Adrenal gland (tissue), 12 donors: ENCODE measurements around the gene TMCC2. TPM values are rescaled to one million over a fixed set of nuclear protein-coding genes. Genes with fewer than 3 reads are reported as not detected.

Source experiments
- DNase-seq, 7 donors: peaks; one replicate each; pipeline ENCODE4 v3.0.0-alpha.2; 2019 to 2020
- H3K27ac ChIP-seq, 5 donors: fragments of 200-600 bp; sonication (generic) in 4 of 5; 1 replicate in 3 of 5; 2 replicates in 2 of 5; pipeline versions ENCODE4 v1.5.1 to v1.8.0; 2016 to 2020; ENCODE audit warnings: mild to moderate bottlenecking in 1 of 5
- H3K27me3 ChIP-seq: fragments of 200-600 bp; 2 replicates; pipeline ENCODE4 v1.8.0; 2021
- H3K36me3 ChIP-seq, 2 donors: fragments of 200-600 bp; replicated peaks in 1 of 2; 1 replicate in 1 of 2; 2 replicates in 1 of 2; pipeline versions ENCODE4 v1.5.1 to v1.8.0; 2018 to 2022
- H3K4me1 ChIP-seq, 2 donors: fragments of 200-600 bp; replicated peaks in 1 of 2; 1 replicate in 1 of 2; 2 replicates in 1 of 2; pipeline versions ENCODE4 v1.5.1 to v1.8.0; 2018 to 2021
- H3K4me3 ChIP-seq, 4 donors: fragments of 200-600 bp; sonication (generic) in 3 of 4; one replicate each; pipeline ENCODE4 v1.5.1; 2016 to 2018
- H3K9me3 ChIP-seq, 3 donors: fragments of 200-600 bp; sonication (generic) in 1 of 3; replicated peaks in 1 of 3; 1 replicate in 2 of 3; 2 replicates in 1 of 3; pipeline versions ENCODE4 v1.5.1 to v1.8.0; 2016 to 2021
- POLR2A ChIP-seq, 2 donors: fragments of 450-650 bp; IDR thresholded peaks; one replicate each; pipeline ENCODE4 v1.6.1; 2017; ENCODE audit warnings: antibody characterized with exemption in 2 of 2, mild to moderate bottlenecking in 2 of 2, moderate library complexity in 1 of 2
- WGBS, 4 donors: extraction: QIAGEN DNeasy Blood & Tissue Kit in 2 of 4; methylation state at CpG; one replicate each; pipeline versions ENCODE4 v1.1.5 to v1.1.7; 2013 to 2017; 5-methylcytosine and 5-hydroxymethylcytosine counted together
- intact Hi-C, 2 donors: fragments of 100-400 bp; cut with DNase I; formaldehyde crosslinking; loops; one replicate each; pipeline versions ENCODE4 v1.14.1 to v1.15.0; 2022 to 2023
- polyA plus RNA-seq, 3 donors: library from polyadenylated mRNA; stranded (reverse); fragments of 200-250 nt in 2 of 3; fragments of 350-450 nt in 1 of 3; fragmentation: Illumina TruSeq in 1 of 3; extraction: RNeasy Lipid Tissue Mini Kit (QIAGEN cat#74804) in 1 of 3; gene quantifications; one replicate each; pipeline ENCODE4 v1.2.3, GENCODE V29; 2013 to 2014
- total RNA-seq, 9 donors: library from RNA; depleted of rRNA in 4 of 9; stranded (reverse); fragments of >200 nt in 4 of 9; fragments of 120-200 nt in 1 of 9; fragmentation: NEBNext Ultra II Directional in 1 of 9; extraction: Animal tissue kit (Norgen Biotek cat#: 25700) in 1 of 9; gene quantifications; one replicate each; pipeline versions ENCODE4 v1.1.0 to v1.2.4, GENCODE V29; 2013 to 2023
- TF ChIP-seq, protein P1 (sequence below), 6 experiments: fragments of 450-650 bp in 4 of 6; fragments of 200-600 bp in 2 of 6; sonication (generic) in 1 of 6; IDR thresholded peaks; 1 replicate in 5 of 6; 2 replicates in 1 of 6; pipeline versions ENCODE4 v1.5.1 to v1.8.0; 2016 to 2021; ENCODE audit warnings: antibody characterized with exemption in 6 of 6, mild to moderate bottlenecking in 2 of 6, moderate library complexity in 1 of 6
- donor health status: healthy with polysubstance abuse.
- donor health status: Bipolar disorder and iron deficiency.
- donor health status: DM: yes; HTN: yes; CAD: no.
- donor health status: DM: no; HTN: no; CAD: no.
- donor health status: DM: no; HTN: no; CAD: no.
- donor health status: DM: yes; HTN: yes; CAD: no.

Gene TMCC2
- total and polyA plus RNA-seq, 12 donors = 2.3 to 33.2 (median 7.5) TPM

DNA sequence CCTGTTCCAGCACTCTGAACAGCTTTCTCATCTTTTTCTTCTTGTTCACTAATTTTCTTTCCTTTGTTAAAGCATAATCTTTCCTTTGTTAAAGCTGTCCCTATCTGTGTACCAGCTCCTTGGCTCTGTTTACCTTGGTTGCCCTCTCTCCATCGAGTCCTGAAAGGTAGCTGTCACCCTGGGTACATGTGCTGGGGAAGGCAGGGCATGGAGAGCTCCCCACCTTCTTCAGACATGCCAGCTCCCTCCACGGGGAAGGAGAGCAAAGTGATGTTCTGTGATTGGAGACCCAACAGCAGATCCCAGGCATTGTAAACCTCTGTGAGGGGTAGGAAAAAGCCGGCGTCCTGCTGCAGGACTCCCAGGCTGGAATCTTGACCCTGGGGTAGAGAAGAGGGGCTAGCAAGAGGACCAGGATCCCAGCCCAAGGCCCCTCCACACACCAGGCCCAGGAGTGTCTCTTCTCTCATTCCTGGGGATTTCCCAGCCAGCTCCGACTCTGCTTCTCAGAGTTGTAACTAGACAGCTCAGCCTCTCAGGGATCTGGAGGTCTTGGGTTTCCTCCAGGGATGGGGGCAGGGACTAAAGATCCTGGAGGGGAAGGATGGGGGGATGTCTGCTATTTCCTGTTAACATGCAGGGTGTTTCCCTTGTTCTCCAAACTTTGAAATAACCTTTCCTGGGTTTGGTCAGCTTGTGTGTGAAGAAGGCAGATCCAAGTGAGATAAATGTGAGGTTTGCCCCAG lies 34.4 kb downstream of the TMCC2 start:
- Histone ChIP-seq H3K27me3 (no peaks in the 10 kb centered on the region), H3K9me3 (no peaks in the 10 kb centered on the region), H3K36me3 (no peaks in the 10 kb centered on the region), H3K27ac (no peak overlapping the region), H3K4me3 (no peak overlapping the region), H3K4me1 (peaks cover 9 to 14% of the 10 kb centered on the region in 2 donors)
- no peak for DNase-seq
- intact Hi-C loops = no loop called here
- TF ChIP-seq, protein P1, sequence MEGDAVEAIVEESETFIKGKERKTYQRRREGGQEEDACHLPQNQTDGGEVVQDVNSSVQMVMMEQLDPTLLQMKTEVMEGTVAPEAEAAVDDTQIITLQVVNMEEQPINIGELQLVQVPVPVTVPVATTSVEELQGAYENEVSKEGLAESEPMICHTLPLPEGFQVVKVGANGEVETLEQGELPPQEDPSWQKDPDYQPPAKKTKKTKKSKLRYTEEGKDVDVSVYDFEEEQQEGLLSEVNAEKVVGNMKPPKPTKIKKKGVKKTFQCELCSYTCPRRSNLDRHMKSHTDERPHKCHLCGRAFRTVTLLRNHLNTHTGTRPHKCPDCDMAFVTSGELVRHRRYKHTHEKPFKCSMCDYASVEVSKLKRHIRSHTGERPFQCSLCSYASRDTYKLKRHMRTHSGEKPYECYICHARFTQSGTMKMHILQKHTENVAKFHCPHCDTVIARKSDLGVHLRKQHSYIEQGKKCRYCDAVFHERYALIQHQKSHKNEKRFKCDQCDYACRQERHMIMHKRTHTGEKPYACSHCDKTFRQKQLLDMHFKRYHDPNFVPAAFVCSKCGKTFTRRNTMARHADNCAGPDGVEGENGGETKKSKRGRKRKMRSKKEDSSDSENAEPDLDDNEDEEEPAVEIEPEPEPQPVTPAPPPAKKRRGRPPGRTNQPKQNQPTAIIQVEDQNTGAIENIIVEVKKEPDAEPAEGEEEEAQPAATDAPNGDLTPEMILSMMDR (IDR thresholded peaks at IDR 0.05) = no peak
- TF ChIP-seq POLR2A (IDR thresholded peaks at IDR 0.05) = no peak
- WGBS, 4 donors = 51 to 66% (median 64%) methylated on average over 2 to 5 of the region's 5 CpGs

DNA sequence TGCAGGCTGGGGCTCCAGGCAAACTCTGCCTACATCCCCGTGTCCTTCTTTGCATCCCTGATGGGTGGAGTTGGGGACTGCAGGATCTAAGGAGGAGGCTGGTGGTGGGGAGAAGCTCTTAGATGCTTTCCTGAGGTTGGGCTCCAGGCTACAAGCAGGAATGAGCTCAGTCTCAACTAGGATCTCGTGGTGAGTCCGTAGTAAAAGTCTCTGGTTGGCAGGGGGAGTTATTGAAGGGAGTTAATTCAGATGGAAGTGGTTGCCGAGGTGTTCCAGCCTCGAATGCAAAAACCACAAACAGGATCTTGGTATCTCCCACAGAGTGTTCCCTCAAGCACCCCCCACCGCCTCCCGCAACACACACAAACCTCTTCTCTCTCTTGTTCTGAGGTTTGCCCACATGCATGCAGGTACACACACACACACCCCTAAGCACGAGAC lies 35.0 kb downstream of the TMCC2 start:
- Histone ChIP-seq H3K36me3 (no peaks in the 10 kb centered on the region), H3K27ac (no peak overlapping the region), H3K4me3 (no peak overlapping the region), H3K9me3 (no peaks in the 10 kb centered on the region), H3K27me3 (no peaks in the 10 kb centered on the region), H3K4me1 (peaks cover 9 to 14% of the 10 kb centered on the region in 2 donors)
- intact Hi-C loops = no loop called here
- no peak for TF ChIP-seq POLR2A (IDR thresholded peaks at IDR 0.05)
- TF ChIP-seq, protein P1 (IDR thresholded peaks at IDR 0.05) = no peak
- 65 to 77% (median 71%) methylated on average over 7 to 8 of the region's 8 CpGs for WGBS, 4 donors
- DNase-seq = no peak

DNA sequence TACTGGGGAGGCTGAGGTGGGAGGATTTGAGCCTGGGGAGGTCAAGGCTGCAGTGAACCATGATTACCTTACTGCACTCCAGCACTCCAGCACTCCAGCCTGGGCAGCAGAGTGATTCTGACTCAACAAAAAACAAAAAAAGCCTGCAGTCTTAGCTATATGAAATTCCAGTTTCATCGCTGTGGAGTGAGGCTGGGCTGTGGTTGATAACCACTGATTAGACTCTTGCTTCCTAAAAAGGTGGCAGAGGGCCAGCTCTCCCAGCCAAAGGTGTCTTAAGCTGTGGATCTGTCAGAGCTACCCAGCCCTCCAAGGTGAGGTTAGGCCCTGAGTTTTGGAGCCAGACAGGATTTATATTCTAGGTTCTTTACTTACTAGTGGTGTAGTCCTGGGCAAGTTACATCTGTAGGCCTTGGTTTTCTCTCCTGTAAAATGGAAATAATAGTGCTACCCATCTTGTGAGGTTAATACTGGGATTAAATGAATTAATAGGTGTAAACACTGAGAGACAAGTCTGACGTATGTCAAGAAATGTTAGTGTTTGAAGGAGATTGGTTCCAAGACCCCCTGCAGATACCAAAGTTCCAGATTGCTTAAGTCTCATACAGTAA lies 35.9 kb downstream of the TMCC2 start:
- 85 to 91% (median 88%) methylated on average over 2 of the region's 2 CpGs for WGBS, 4 donors
- no peak for TF ChIP-seq POLR2A (IDR thresholded peaks at IDR 0.05)
- TF ChIP-seq, protein P1 (IDR thresholded peaks at IDR 0.05) = no peak
- Histone ChIP-seq H3K4me3 (no peak overlapping the region), H3K36me3 (no peaks in the 10 kb centered on the region), H3K27ac (no peak overlapping the region), H3K9me3 (no peaks in the 10 kb centered on the region), H3K27me3 (no peaks in the 10 kb centered on the region), H3K4me1 (peaks cover 6 to 11% of the 10 kb centered on the region in 2 donors)
- intact Hi-C loops = no loop called here
- peak in 1 of 7 donors; percentile 44 for DNase-seq

DNA sequence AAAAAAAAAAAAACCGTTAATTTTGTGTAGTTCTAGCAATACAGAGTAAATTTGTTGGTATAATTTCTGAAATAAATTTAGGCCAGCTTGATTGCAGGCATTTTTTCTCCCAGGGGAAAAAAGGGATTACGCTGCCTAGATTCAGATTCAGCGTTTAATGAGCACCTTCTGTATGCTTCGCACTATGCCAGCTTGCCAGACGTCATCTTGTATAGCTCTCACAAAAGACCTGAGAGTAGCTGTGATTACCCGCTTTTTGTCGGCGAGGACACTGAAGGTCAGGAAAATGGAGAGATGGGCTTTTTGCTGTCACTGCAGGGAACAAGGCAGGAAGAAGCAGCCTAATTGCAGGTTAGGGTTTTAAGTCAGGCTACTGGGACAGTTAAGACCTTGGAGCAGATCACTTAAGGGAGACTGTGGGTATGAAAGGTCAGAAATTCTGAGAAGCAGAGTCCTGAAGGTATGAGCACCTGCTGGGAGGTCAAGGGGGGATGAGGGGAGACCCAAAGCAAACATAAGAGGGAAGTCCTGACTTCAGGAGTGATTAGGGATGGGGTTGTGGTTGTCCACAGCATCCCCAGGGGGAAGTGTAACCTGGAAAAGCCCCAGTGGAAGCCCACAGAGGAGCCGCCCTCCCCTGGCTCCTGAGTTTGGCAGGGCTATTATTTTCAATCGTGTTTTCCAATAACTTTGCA lies 39.0 kb downstream of the TMCC2 start:
- TF ChIP-seq, protein P1 (IDR thresholded peaks at IDR 0.05) = no peak
- no peak for TF ChIP-seq POLR2A (IDR thresholded peaks at IDR 0.05)

More for the DNA sequence above, 39.0 kb downstream of the TMCC2 start:
- peaks cover 0 to 7% of the 10 kb centered on the region in 2 donors for H3K36me3 ChIP-seq
- H3K4me1 ChIP-seq = no peaks in the 10 kb centered on the region
- H3K9me3 ChIP-seq = no peaks in the 10 kb centered on the region
- no peak overlapping the region for H3K27ac ChIP-seq
- no peaks in the 10 kb centered on the region for H3K27me3 ChIP-seq
- no peak overlapping the region for H3K4me3 ChIP-seq
- 66 to 86% (median 82%) methylated on average over 9 to 10 of the region's 10 CpGs for WGBS, 4 donors
- intact Hi-C loops = no loop called here
- no peak for DNase-seq
